Neuronal stem cell (in vitro differentiated cells): ENCODE measurements around the gene GTF2F1.
A peak's percentile ranks its signal among the peaks of the same experiment; 100 is the strongest.

Experiments used
- DNase-seq: peaks from one replicate; pipeline ENCODE4 v3.0.0-alpha.2; 2013; ENCODE audit warnings: low spot score
- H2AFZ ChIP-seq: one replicate; pipeline ENCODE4 v1.6.1; 2013; ENCODE audit warnings: mild to moderate bottlenecking, low read length, inconsistent platforms
- H2AK5ac ChIP-seq: 2 replicates; pipeline ENCODE4 v1.6.1; 2013; ENCODE audit warnings: low read depth, mild to moderate bottlenecking, inconsistent platforms, low read length, moderate library complexity, mixed read lengths
- H2BK120ac ChIP-seq: 2 replicates; pipeline ENCODE4 v1.6.1; 2013; ENCODE audit warnings: low read depth, mild to moderate bottlenecking, inconsistent platforms, low read length, moderate library complexity, mixed read lengths
- H2BK12ac ChIP-seq: one replicate; pipeline ENCODE4 v1.6.1; 2013; ENCODE audit warnings: low read length, inconsistent platforms
- H2BK15ac ChIP-seq: 2 replicates; pipeline ENCODE4 v1.6.1; 2013; ENCODE audit warnings: mild to moderate bottlenecking, low read length, inconsistent platforms, mixed read lengths
- H2BK5ac ChIP-seq: one replicate; pipeline ENCODE4 v1.6.1; 2013; ENCODE audit warnings: inconsistent platforms, mild to moderate bottlenecking, low read length, moderate library complexity
- H3K14ac ChIP-seq: one replicate; pipeline ENCODE4 v1.6.1; 2013; ENCODE audit warnings: low read length, inconsistent platforms
- H3K18ac ChIP-seq: 2 replicates; pipeline ENCODE4 v1.6.1; 2013; ENCODE audit warnings: low read length, inconsistent platforms
- H3K23ac ChIP-seq: 2 replicates; pipeline ENCODE4 v1.6.1; 2013; ENCODE audit warnings: low read depth, mild to moderate bottlenecking, mixed read lengths, low read length, inconsistent platforms; ENCODE audit not compliant: poor library complexity
- H3K27ac ChIP-seq: replicated peaks from 3 replicates; pipeline ENCODE4 v1.5.1; 2013; ENCODE audit warnings: low read length, inconsistent platforms
- H3K27me3 ChIP-seq, 3 experiments: 2 replicates each; pipeline ENCODE4 v1.6.1; 2013; ENCODE audit warnings: low read length in 3 of 3, mild to moderate bottlenecking in 2 of 3, inconsistent platforms in 1 of 3, low read depth in 1 of 3, mixed read lengths in 1 of 3, moderate library complexity in 1 of 3; ENCODE audit not compliant: control insufficient read depth in 3 of 3, insufficient read depth in 3 of 3
- H3K36me3 ChIP-seq, 2 donors: replicated peaks in 1 of 2; 2 replicates each; pipeline ENCODE4 v1.6.1; 2013; ENCODE audit warnings: low read length in 2 of 2; ENCODE audit not compliant: control insufficient read depth in 2 of 2, insufficient read depth in 2 of 2
- H3K4ac ChIP-seq: 2 replicates; pipeline ENCODE4 v1.6.1; 2013; ENCODE audit warnings: inconsistent platforms, mild to moderate bottlenecking, low read length, moderate library complexity
- H3K4me1 ChIP-seq, 2 donors: 1 replicate in 1 of 2; 2 replicates in 1 of 2; pipeline ENCODE4 v1.6.1; 2013; ENCODE audit warnings: low read length in 2 of 2, low read depth in 1 of 2; ENCODE audit not compliant: control insufficient read depth in 2 of 2, insufficient read depth in 1 of 2
- H3K4me2 ChIP-seq: one replicate; pipeline ENCODE4 v1.6.1; 2013; ENCODE audit warnings: mild to moderate bottlenecking, low read length, inconsistent platforms; ENCODE audit not compliant: insufficient read depth, poor library complexity, severe bottlenecking
- H3K4me3 ChIP-seq, 2 donors: 2 replicates each; pipeline ENCODE4 v1.5.1; 2013; ENCODE audit warnings: low read length in 2 of 2, mild to moderate bottlenecking in 2 of 2, inconsistent platforms in 1 of 2, moderate library complexity in 1 of 2
- H3K79me1 ChIP-seq: one replicate; pipeline ENCODE4 v1.6.1; 2013; ENCODE audit warnings: low read depth, mild to moderate bottlenecking, inconsistent platforms, low read length, moderate library complexity
- H3K9ac ChIP-seq: one replicate; pipeline ENCODE4 v1.6.1; 2013; ENCODE audit warnings: mild to moderate bottlenecking, low read depth, low read length, inconsistent platforms; ENCODE audit not compliant: poor library complexity
- H3K9me3 ChIP-seq, 2 donors: replicated peaks in 1 of 2; 2 replicates each; pipeline versions ENCODE3 to v1.6.1; 2013; ENCODE audit warnings: low read length in 2 of 2, mild to moderate bottlenecking in 2 of 2, inconsistent platforms in 1 of 2, low read depth in 1 of 2, mixed read lengths in 1 of 2, moderate library complexity in 1 of 2; ENCODE audit not compliant: control insufficient read depth in 2 of 2, insufficient read depth in 1 of 2
- H4K8ac ChIP-seq: one replicate; pipeline ENCODE4 v1.6.1; 2013; ENCODE audit warnings: low read depth, mild to moderate bottlenecking, inconsistent platforms, low read length, moderate library complexity
- H4K91ac ChIP-seq: one replicate; pipeline ENCODE4 v1.6.1; 2013; ENCODE audit warnings: low read length, low read depth, mild to moderate bottlenecking, inconsistent platforms; ENCODE audit not compliant: poor library complexity
- WGBS, 2 donors: extraction: QIAGEN DNeasy Blood & Tissue Kit; methylation state at CpG; one replicate each; pipeline ENCODE4 v1.1.7; 2013; ENCODE audit warnings: missing lambda C conversion rate in 2 of 2, mixed read lengths in 1 of 2; ENCODE audit not compliant: insufficient read length in 2 of 2, insufficient replicate concordance in 1 of 2; ENCODE audit errors: extremely low coverage in 2 of 2; 5-methylcytosine and 5-hydroxymethylcytosine counted together

The GTF2F1 gene

GRCh38 chr19:6384381-6384780 lies 8.6 kb downstream of the GTF2F1 start:
- Histone ChIP-seq H3K4me2 (no peak overlapping the region), H2BK15ac (no peak overlapping the region), H2BK12ac (no peak overlapping the region), H4K91ac (no peak overlapping the region), H3K4me3 (no peak overlapping the region), H3K4me1 (no peaks in the 10 kb centered on the region), H2BK120ac (no peak overlapping the region), H4K8ac (no peak overlapping the region), H2BK5ac (no peak overlapping the region), H2AFZ (no peak overlapping the region), H3K9ac (no peak overlapping the region), H3K79me1 (peaks cover 13% of the 10 kb centered on the region), H3K18ac (no peak overlapping the region), H3K27me3 (no peaks in the 10 kb centered on the region), H3K4ac (no peak overlapping the region), H3K36me3 (peaks cover 68 to 91% of the 10 kb centered on the region in 2 donors), H2AK5ac (no peak overlapping the region), H3K27ac (no peak overlapping the region), H3K9me3 (peaks cover 13 to 14% of the 10 kb centered on the region in 2 donors), H3K14ac (no peak overlapping the region), H3K23ac (no peak overlapping the region)
- DNase-seq: no peak
- no CpG with 5 or more reads among the region's 4 CpGs for WGBS, 2 donors

- H4K8ac ChIP-seq: no peak overlapping the region
- no peaks in the 10 kb centered on the region for H3K4me1 ChIP-seq
- H3K36me3 ChIP-seq: peaks cover 60 to 90% of the 10 kb centered on the region in 2 donors
- H3K27me3 ChIP-seq: no peaks in the 10 kb centered on the region
- H3K9me3 ChIP-seq: peaks cover 13 to 14% of the 10 kb centered on the region in 2 donors
- no peak overlapping the region for H3K18ac ChIP-seq
- H3K4ac ChIP-seq: no peak overlapping the region
- H3K4me3 ChIP-seq: peak overlapping the region in 1 of 2 donors; percentile 18
- no peak overlapping the region for H2BK120ac ChIP-seq
- H3K14ac ChIP-seq: no peak overlapping the region
- H2AK5ac ChIP-seq: no peak overlapping the region
- H2BK15ac ChIP-seq: no peak overlapping the region
- peak overlapping the region; percentile 3 for H3K23ac ChIP-seq
- no peak overlapping the region for H3K9ac ChIP-seq
- no peak overlapping the region for H2BK5ac ChIP-seq
- no peak overlapping the region for H3K27ac ChIP-seq
- no peak for DNase-seq
- peaks cover 13% of the 10 kb centered on the region for H3K79me1 ChIP-seq
- no peak overlapping the region for H2AFZ ChIP-seq
- H3K4me2 ChIP-seq: no peak overlapping the region
- no peak overlapping the region for H2BK12ac ChIP-seq
- WGBS, 2 donors: no CpG with 5 or more reads among the region's 19 CpGs
- H4K91ac ChIP-seq: no peak overlapping the region
These were observed 9.8 kb downstream of the GTF2F1 start for GRCh38 chr19:6383188-6383587.

GRCh38 chr19:6381030-6381750 lies 11.8 kb downstream of the GTF2F1 start:
- H3K4me2 ChIP-seq: no peak overlapping the region
- H3K4me3 ChIP-seq: no peak overlapping the region
- H3K18ac ChIP-seq: no peak overlapping the region
- peaks cover 0 to 1% of the 10 kb centered on the region in 2 donors for H3K4me1 ChIP-seq
- no peak overlapping the region for H3K27ac ChIP-seq
- peaks cover 13 to 14% of the 10 kb centered on the region in 2 donors for H3K9me3 ChIP-seq
- H2BK120ac ChIP-seq: no peak overlapping the region
- no peak overlapping the region for H3K9ac ChIP-seq
- WGBS, 2 donors: no CpG with 5 or more reads among the region's 40 CpGs
- no peaks in the 10 kb centered on the region for H3K27me3 ChIP-seq
- H2BK5ac ChIP-seq: no peak overlapping the region
- H2BK15ac ChIP-seq: no peak overlapping the region
- no peak overlapping the region for H4K8ac ChIP-seq
- H3K23ac ChIP-seq: peak overlapping the region; percentile 65
- peaks cover 8% of the 10 kb centered on the region for H3K79me1 ChIP-seq
- DNase-seq: no peak
- H3K4ac ChIP-seq: no peak overlapping the region
- no peak overlapping the region for H2AFZ ChIP-seq
- H2BK12ac ChIP-seq: no peak overlapping the region
- H2AK5ac ChIP-seq: no peak overlapping the region
- no peak overlapping the region for H3K14ac ChIP-seq
- H3K36me3 ChIP-seq: peaks cover 50 to 75% of the 10 kb centered on the region in 2 donors
- no peak overlapping the region for H4K91ac ChIP-seq

- Histone ChIP-seq H2BK120ac (no peak overlapping the region), H3K14ac (no peak overlapping the region), H2AK5ac (no peak overlapping the region), H2BK15ac (no peak overlapping the region), H3K4me3 (no peak overlapping the region), H4K8ac (no peak overlapping the region), H3K79me1 (peaks cover 16% of the 10 kb centered on the region), H3K9me3 (peaks cover 13 to 14% of the 10 kb centered on the region in 2 donors), H3K4me2 (no peak overlapping the region), H4K91ac (no peak overlapping the region), H3K9ac (no peak overlapping the region), H3K27ac (no peak overlapping the region), H3K4me1 (peaks cover 0 to 1% of the 10 kb centered on the region in 2 donors), H2BK5ac (no peak overlapping the region), H2AFZ (no peak overlapping the region), H3K4ac (no peak overlapping the region), H3K18ac (no peak overlapping the region), H2BK12ac (no peak overlapping the region), H3K23ac (no peak overlapping the region), H3K36me3 (peaks cover 49 to 67% of the 10 kb centered on the region in 2 donors), H3K27me3 (no peaks in the 10 kb centered on the region)
- no CpG with 5 or more reads among the region's 3 CpGs for whole genome bisulfite sequencing, 2 donors
- no peak for DNase-seq
These were observed 13.2 kb downstream of the GTF2F1 start for GRCh38 chr19:6379744-6380143.
